ENCODE results near the gene USP48. TPM values are rescaled to one million over a fixed set of nuclear protein-coding genes. Genes with fewer than 3 reads are reported as not detected.

USP48 gene
- total and polyA plus RNA-seq, 2 of the 13 experiments (the other 11 are each of a cell fraction or from before 2014, with no cell fraction given) = 30.4 to 30.7 TPM

DNA sequence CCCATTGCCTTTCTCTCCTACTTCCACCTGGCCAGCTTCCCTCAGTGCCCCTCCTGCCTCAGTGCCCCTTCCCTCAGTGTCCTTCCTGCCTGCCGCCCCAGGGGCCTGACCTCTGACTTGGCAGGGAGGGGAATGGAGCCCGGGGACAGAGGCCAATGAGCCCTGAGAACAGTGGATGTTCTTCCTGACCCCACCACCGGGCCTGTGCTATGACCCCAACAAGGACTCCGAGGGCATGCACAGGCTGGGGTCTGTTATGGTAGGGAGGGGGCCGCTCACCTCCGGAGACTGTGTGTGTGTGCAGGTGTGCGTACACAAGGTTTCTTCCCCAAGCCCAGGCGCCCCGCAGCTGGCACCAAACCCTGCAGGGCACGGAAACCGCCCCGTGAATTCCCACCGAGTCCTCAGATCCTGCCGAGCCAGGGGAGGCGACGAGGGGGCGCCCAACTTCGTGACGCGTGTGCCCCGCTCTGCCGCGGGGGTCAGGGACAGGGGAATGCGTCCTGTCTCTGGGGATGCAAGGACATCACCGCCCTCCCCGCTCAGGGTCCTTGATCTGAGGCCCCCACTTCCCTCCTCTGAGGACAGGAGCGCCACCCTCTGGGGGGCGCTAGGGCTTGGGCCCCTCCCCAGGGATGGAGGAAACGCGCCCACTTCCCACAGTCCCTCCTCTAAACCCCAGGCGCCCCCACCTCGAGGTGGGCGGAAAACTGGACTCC is 114.6 kb downstream of the USP48 start (continued):
- no peak for TF ChIP-seq ZNF646 (CRISPR knock-in tag; IDR thresholded peaks at IDR 0.05)
- no peak for TF ChIP-seq ZKSCAN5 (CRISPR knock-in tag; IDR thresholded peaks at IDR 0.05)
- no peak for TF ChIP-seq ZNF709 (CRISPR knock-in tag; IDR thresholded peaks at IDR 0.05)
- TF ChIP-seq ZNF225 (CRISPR knock-in tag; IDR thresholded peaks at IDR 0.05) = no peak
- no peak for TF ChIP-seq PHF20 (CRISPR knock-in tag; IDR thresholded peaks at IDR 0.05)
- TF ChIP-seq, protein P1, sequence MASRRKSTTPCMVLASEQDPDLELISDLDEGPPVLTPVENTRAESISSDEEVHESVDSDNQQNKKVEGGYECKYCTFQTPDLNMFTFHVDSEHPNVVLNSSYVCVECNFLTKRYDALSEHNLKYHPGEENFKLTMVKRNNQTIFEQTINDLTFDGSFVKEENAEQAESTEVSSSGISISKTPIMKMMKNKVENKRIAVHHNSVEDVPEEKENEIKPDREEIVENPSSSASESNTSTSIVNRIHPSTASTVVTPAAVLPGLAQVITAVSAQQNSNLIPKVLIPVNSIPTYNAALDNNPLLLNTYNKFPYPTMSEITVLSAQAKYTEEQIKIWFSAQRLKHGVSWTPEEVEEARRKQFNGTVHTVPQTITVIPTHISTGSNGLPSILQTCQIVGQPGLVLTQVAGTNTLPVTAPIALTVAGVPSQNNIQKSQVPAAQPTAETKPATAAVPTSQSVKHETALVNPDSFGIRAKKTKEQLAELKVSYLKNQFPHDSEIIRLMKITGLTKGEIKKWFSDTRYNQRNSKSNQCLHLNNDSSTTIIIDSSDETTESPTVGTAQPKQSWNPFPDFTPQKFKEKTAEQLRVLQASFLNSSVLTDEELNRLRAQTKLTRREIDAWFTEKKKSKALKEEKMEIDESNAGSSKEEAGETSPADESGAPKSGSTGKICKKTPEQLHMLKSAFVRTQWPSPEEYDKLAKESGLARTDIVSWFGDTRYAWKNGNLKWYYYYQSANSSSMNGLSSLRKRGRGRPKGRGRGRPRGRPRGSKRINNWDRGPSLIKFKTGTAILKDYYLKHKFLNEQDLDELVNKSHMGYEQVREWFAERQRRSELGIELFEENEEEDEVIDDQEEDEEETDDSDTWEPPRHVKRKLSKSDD (CRISPR knock-in tag; IDR thresholded peaks at IDR 0.05; ENCODE audit: low read depth) = no peak
- TF ChIP-seq, protein P2, sequence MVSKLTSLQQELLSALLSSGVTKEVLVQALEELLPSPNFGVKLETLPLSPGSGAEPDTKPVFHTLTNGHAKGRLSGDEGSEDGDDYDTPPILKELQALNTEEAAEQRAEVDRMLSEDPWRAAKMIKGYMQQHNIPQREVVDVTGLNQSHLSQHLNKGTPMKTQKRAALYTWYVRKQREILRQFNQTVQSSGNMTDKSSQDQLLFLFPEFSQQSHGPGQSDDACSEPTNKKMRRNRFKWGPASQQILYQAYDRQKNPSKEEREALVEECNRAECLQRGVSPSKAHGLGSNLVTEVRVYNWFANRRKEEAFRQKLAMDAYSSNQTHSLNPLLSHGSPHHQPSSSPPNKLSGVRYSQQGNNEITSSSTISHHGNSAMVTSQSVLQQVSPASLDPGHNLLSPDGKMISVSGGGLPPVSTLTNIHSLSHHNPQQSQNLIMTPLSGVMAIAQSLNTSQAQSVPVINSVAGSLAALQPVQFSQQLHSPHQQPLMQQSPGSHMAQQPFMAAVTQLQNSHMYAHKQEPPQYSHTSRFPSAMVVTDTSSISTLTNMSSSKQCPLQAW (CRISPR knock-in tag; IDR thresholded peaks at IDR 0.05) = peak; percentile 69
- TF ChIP-seq ZNF775 (CRISPR knock-in tag; IDR thresholded peaks at IDR 0.05; ENCODE audit: borderline replicate concordance) = no peak
- no peak for TF ChIP-seq TMF1 (CRISPR knock-in tag; IDR thresholded peaks at IDR 0.05; ENCODE audit: low read depth)
- TF ChIP-seq ZNF547 (CRISPR knock-in tag; IDR thresholded peaks at IDR 0.05) = no peak
- TF ChIP-seq MBNL3 (CRISPR knock-in tag; conservative IDR thresholded peaks at IDR 0.05) = no peak
- TF ChIP-seq, protein P3, sequence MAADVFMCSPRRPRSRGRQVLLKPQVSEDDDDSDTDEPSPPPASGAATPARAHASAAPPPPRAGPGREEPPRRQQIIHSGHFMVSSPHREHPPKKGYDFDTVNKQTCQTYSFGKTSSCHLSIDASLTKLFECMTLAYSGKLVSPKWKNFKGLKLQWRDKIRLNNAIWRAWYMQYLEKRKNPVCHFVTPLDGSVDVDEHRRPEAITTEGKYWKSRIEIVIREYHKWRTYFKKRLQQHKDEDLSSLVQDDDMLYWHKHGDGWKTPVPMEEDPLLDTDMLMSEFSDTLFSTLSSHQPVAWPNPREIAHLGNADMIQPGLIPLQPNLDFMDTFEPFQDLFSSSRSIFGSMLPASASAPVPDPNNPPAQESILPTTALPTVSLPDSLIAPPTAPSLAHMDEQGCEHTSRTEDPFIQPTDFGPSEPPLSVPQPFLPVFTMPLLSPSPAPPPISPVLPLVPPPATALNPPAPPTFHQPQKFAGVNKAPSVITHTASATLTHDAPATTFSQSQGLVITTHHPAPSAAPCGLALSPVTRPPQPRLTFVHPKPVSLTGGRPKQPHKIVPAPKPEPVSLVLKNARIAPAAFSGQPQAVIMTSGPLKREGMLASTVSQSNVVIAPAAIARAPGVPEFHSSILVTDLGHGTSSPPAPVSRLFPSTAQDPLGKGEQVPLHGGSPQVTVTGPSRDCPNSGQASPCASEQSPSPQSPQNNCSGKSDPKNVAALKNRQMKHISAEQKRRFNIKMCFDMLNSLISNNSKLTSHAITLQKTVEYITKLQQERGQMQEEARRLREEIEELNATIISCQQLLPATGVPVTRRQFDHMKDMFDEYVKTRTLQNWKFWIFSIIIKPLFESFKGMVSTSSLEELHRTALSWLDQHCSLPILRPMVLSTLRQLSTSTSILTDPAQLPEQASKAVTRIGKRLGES (CRISPR knock-in tag; IDR thresholded peaks at IDR 0.05; ENCODE audit: borderline replicate concordance) = no peak
- no peak for TF ChIP-seq RFX3 (CRISPR knock-in tag; IDR thresholded peaks at IDR 0.05)
- no peak for TF ChIP-seq ZNF781 (CRISPR knock-in tag; IDR thresholded peaks at IDR 0.05; ENCODE audit: borderline replicate concordance, not compliant biosample characterization)
- no peak for TF ChIP-seq ZNF34 (CRISPR knock-in tag; IDR thresholded peaks at IDR 0.05; ENCODE audit: borderline replicate concordance)
